ENCODE results near the gene OR6F1.
"Not testable (repeated sequence)": the region's sequence is repeated elsewhere in the genome, so short reads cannot be mapped to it uniquely, and the experiment has no call there.

DNA sequence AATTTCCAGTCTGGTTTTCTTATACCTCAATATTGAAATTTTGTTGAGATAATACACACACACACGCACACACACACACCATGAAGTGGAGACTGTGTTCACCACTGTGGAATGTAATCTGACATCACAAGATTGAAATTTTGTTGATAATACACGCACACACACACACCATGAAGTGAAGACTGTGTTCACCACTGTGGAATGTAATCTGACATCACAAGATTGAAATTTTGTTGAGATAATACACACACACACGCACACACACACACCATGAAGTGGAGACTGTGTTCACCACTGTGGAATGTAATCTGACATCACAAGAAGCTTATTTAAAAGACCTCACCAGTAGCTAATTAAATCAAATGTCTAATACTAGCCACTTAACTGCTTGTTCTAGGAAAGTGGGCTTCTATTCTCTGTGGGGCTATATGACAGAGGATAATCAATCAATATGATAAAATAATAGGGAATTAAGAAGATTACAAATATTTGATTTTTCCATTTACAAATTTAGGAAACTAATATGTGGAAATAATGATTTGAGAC lies 25.8 kb upstream of the OR6F1 start:
- not testable (repeated sequence) for TF ChIP-seq POLR2A (IDR thresholded peaks at IDR 0.05; ENCODE audit: low read length); GATA1 (IDR thresholded peaks at IDR 0.05; ENCODE audit: low read depth, low read length)
